Mesenteric fat pad (tissue), 1 donor: ENCODE results near the gene ZNF793. TPM values are rescaled to one million over a fixed set of nuclear protein-coding genes. Genes with fewer than 3 reads are reported as not detected.

Experiments
- DNase-seq: peaks from one replicate; pipeline ENCODE4 v3.0.0-alpha.2; 2020; ENCODE audit warnings: low spot score
- total RNA-seq: library from RNA; stranded (reverse); fragmentation: NEBNext Ultra II Directional; extraction: Animal tissue kit (Norgen Biotek cat#: 25700); gene quantifications from one replicate; pipeline ENCODE4 v1.2.1, GENCODE V29; 2021
- donor health status: DM: yes; HTN: yes; CAD: no.

ZNF793 gene
- total RNA-seq, 1 donor from 2014 or later = 2.3 TPM

DNA sequence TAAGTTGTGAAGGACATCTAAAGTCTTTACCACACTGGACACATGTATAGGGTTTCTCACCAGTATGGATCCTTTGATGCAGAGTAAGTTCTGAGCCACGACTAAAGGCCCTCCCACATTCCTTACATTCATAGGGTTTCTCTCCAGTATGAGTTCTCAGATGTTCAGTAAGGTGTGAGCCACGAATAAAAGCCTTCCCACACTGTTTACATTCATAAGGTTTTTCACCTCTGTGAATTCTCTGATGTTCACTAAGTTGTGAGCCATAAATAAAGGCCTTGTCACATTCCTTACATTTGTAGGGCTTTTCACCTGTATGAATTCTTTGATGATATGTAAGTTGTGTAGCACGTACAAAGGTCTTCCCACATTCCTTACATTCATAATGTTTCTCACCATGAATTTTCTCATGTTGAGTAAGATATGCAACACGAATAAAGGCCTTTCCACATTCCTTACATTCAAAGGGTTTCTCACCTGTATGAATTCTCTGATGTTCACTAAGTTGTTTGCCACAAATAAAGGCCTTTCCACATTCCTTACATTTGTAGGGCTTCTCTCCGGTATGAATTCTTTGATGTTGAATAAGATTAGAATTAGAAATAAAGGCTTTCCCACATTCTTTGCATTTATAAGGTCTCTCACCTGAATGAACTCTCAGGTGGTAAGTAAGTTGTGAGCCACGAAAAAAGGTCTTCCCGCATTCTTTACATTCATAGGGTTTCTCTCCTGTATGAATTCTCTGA lies 58.1 kb downstream of the ZNF793 start:
- DNase-seq = no peak

DNA sequence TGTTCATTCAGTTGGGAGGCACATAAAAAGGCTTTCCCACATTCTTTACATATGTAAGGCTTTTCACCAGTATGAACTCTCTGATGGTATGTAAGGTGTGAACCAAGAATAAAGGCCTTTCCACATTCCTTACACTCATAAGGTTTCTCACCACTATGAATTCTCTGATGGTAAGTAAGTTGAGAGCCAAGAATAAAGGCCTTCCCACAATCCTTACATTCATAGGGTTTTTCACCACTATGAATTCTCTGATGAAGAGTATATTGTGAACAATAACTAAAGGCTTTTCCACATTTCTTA lies 58.6 kb downstream of the ZNF793 start:
- DNase-seq = no peak

DNA sequence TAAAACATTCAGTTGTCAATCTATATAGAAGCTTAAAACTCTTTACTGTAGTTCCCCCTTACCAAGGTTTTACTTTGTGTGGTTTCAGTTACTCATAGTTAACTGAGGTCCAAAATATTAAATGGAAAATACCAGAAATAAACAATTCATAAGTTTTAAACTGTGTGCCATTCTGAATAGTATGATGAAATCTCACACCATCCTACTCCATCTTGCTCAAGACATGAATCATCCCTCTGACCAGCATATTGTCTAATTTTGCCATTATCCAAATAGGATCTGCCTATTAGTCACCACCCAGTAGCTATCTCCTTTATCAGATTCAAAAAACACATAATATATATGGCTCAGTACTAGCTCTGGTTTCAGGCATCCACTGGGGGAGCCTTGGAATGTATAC lies 65.5 kb downstream of the ZNF793 start:
- no peak for DNase-seq

DNA sequence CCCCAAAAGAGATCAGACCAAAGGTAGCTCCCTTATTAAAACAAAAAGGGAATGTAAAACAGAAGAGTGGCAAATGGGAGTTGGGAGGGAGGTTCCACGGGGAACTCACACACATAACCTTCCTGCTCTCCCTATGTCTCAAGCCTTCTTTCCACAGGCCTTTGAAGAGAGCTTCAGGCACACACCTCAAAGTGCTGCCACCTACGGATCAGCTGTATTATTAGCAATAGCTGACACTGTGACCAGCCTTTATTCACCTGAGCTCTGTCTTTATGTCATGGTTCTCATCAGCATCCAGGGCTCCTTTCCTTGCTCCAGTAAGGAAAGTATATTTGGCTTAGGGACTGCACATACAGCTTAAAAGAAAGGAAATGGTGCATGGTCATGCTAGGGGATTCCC lies 76.6 kb downstream of the ZNF793 start:
- DNase-seq = no peak

Other genes with a start within 250 kb of the ZNF793 start
- gene ZNF527, start 135.8 kb upstream of the ZNF793 start, total RNA-seq = 3.0 TPM
- 5.7 TPM for gene ZNF569, start 39.5 kb upstream of the ZNF793 start, total RNA-seq
- 5.2 TPM for gene ZNF570, start 37.6 kb upstream of the ZNF793 start, total RNA-seq
- gene ZNF571, start 87.9 kb downstream of the ZNF793 start, total RNA-seq = 5.4 TPM
- 1.8 TPM for gene ZNF540, start 87.9 kb downstream of the ZNF793 start, total RNA-seq
- 8.3 TPM for gene ZFP30, start 148.5 kb downstream of the ZNF793 start, total RNA-seq
- gene ZNF607, start 212.8 kb downstream of the ZNF793 start, total RNA-seq = 2.8 TPM